Stimulated activated CD8-positive, alpha-beta memory T cell treated with anti-CD3 and anti-CD28 coated beads, Interleukin-7, amount 100 ng/mL, for 1 hour (primary cell): ENCODE data around the gene SPSB4.

Experiments
- DNase-seq, 2 donors: peaks; one replicate each; pipeline ENCODE4 v3.0.0-alpha.2; 2020; ENCODE audit warnings: low read depth in 2 of 2

Gene SPSB4

DNA sequence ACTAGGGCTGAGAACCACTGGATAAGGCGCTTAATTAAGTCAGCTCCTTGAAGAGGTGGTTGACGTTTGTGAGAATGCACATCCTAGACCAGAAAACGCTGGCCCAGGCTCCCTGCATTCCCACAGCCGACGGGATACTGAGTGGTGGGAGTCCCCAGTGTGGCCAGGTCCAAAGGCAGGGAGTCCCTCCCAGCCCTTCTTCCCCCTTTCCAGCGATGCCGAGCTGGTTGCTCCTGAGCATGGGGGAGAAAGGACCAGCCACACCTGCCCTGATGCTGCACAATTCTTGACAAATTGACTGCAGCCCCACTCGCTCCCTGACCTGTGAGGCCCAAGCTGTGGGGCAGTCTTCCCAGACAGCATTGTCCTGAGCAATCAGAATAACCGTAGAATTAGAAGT lies 101.0 kb downstream of the SPSB4 start:
- DNase-seq: no peak

DNA sequence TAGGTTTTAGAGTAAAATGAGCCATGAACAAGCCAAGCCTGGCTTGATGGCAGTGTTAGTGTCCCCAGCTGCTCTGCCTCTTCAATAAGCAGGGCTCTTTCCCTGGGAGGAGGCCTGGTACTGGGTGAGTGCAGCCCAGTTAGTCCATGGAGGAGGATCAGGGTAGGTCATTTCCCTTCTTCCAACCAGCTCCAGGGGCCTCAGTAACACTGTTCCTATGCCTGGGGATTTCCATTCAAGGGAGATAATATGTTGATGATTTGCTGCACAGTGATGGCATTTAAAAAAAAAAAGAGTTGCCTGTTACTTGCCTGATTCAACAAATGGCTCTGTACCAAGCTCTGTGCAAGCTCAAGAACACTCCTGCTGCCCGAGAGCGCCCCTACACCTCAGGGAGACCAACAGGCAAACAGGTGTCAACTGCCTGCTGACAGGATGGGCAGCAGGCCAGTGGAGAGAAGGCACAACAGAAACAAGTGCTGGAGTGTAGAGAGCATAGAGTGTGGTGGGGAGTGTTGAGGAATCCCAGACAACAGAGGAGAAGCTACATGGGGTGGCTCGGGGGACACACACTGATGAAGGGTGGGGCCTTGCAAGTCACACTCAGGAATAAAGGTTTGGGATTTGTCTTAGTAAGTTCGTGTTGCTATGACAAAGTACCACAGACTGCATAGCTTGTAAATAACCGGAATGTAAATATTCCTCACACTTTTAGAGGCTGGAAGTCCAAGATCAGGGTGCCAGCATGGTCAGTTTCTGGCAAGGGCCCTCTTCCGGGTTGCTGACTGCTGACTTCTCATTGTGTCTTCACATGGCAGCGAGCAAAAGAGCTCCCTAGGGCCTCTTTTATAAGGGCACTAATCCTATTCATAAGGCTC lies 101.9 kb downstream of the SPSB4 start:
- no peak for DNase-seq

DNA sequence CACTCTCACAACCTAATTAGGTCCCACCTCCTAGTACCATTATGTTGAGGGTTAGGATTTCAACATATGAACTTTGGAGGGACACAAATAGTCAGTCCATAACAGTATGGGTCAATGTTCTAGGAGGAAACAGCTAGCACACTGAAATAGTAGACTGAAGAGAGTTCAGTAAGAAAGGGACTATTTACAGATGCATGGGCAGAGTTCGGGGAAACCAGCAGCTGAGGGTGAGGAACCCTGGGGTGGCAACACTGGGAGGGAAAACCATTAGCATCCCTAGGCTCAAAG lies 102.5 kb downstream of the SPSB4 start:
- DNase-seq: no peak

DNA sequence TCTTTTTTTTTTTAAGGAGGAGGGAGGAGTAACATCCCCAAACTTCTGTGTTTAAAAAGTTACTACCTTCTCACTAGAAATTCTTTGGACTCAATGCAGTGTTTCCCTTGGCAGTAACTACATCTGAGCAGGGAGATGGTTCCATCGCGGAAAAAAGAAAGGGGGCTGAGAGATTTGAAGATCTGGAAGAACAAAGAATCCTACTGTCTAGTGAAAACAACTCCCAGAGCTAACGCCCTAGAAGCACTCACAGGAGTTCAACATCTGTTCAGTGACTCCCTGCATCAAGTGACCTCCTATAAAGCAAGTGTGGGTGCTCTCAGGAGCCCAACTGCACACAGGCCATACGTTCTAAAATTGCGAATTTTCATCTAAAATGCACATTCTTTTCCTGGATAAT lies 113.7 kb downstream of the SPSB4 start:
- no peak for DNase-seq

DNA sequence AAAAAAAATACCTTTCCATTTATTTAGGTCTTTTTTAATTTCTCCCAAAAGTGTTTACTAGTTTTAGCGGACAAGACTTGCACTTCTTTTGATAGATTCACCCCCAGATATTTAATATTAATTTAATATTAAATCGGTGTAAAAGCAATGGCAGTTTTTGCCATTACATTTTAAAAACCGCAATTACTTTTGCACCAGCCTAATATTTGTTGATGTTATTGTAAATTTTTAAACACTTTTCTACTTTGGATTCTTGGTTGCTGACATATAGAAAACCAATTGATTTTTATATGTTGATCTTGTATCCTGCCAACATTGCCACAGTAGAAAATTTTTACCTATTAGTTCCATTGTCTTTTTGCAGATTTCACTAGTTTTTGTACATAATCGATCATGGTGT lies 116.5 kb downstream of the SPSB4 start:
- no peak for DNase-seq

DNA sequence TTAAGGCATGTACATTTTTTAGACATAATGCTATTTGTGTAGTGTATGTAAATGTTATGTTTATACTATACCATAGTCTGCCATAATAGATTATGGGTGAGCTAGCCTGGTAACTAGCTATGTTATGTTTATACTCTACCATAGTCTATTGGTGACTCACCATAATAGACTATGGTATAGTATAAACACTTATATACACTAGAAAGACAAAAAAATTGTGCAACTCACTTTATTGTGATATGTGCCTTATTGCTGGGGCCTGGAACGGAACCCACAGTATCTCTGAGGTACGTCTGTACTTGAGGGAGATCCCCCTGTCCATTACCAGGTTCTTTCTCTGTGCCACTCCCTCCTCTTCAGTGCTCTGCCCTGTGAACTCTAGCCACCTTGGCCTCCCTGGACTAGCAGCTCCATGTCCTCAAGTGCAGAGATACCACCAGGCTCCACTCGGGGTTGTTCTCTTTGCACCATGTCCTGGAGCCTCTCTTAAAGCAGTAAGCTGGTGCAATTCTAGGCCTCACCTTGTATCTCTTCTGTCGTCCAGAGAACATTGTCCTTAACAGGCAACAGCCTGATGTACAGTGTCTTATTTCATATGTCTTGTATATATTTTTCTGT lies 119.6 kb downstream of the SPSB4 start:
- DNase-seq: no peak

DNA sequence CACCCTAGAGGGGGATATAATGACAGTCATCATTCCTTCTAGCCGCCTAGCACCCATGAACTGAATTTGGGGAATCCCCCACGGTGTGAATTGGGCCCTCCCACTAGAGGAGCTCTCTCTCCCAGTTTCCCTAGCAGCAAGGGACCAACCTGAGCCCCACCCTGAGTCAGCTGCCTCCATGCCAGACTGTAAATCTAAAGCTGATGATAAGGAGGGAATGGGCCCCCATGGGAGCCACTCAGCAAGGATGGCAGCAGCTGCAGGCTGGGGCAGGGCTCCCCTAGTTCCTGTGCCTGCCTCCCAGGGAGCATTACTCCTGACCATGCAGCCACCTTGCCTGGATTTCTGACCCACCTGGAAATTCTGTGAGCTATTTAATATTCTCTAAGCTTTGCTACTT lies 123.5 kb downstream of the SPSB4 start:
- no peak for DNase-seq

DNA sequence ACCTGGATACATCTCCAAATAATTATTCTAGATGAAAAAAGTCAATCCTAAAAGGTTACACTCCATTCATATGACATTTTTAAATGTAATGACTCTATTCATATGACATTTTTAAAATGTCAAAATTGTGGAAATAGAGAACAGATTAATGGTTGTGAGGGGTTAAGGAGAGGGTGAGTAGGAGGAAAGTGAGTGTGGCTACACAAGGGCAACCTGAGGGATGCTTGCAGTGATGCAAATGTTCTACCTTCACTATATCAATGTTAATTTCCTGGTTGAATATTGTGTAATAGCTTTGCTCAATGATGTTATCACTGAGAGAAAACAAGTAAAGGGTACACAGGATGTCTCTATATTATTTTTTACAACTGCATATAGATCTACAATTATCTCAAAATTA lies 125.6 kb downstream of the SPSB4 start:
- no peak for DNase-seq

DNA sequence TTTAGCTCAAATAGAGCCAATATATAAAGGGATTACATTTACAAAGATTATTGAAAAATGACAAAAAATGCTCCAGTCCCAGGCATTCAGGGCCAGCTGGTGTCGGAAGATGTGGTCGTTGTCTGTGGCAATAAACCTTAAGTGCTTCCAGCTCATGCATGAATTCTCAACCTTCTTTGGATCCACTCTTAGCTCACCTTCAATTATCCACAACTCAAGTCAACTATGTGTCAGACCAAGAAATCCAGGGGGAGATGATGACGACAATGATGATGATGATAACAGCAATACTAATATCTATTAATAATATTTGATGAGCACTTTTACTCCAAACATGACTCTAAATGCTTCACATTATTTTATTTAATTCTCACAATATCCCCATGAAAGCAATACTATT lies 126.9 kb downstream of the SPSB4 start:
- no peak for DNase-seq

DNA sequence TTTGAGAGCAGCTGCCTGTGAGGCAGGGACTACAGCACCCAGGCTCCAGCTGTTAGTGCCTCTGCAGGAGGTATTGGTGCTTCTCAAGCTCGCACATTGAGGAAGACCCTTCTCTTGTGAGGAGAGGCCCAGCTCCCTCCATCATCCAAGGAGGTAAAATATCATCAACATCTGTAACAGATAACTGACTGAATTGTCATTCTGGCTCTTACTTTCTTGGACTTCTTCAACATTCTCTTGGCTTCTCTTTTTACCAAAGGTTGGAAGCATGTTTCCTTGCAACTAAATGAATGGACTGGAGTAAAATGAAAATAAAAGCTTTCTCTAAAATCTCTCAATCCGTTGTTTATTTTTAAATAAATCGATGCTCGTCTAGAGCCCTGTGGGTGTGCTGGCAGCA lies 127.4 kb downstream of the SPSB4 start:
- DNase-seq: no peak

DNA sequence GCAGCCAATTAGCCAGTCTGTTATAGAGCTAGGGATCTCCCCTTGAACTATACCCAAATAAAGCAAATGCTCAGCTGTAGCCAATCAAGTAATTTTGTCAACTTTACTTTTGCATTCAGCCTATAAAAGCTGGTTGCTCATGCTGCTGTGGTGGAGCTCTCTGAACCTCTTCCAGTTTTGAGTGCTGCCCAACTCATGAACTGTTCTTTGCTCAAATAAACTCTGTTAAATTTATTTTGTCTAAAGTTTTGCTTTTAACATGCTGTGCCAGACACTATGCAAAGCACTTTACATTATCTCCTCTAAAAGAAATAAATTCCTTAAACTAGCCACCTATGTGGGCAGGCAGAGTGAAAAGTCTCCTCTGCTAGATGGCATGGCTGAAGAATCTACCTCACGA lies 128.8 kb downstream of the SPSB4 start:
- no peak for DNase-seq

DNA sequence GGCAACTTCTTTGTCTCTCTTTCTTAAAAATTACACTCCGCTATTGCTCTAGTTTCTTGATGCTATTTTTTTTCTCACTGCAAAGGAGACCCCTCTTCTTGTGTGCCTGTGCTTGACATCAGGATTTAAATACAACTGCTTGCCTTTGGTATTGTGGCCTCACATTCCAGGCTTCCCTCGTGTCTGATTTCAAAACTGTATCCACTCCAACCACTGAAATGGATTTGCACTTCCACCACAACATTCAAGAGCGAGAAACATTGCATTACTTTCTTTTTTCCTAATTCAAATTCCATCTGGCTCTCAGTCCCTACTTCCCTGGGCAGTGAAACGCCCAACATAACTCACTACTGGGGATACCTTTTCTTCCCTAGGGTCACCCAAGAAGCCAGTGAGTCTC lies 130.0 kb downstream of the SPSB4 start:
- DNase-seq: no peak

DNA sequence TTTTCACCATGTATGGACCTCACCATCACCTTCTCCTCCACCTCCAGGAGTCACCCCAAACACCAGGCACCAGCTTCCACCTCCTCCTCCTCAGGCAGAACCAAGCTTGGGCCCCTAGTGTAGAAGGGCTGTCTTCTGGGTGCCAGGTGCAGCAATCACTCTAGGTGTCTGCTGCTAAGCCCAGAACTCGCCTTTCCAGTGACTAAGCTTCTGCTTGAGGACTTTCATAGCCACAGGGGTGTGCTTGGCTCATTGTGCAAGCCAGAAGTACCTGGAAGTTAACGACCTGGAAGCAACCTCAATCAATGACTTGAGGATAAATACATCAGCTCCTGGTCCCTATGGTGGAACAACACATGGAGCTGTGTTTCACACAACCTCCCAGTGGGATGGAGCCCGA lies 130.7 kb downstream of the SPSB4 start:
- no peak for DNase-seq

DNA sequence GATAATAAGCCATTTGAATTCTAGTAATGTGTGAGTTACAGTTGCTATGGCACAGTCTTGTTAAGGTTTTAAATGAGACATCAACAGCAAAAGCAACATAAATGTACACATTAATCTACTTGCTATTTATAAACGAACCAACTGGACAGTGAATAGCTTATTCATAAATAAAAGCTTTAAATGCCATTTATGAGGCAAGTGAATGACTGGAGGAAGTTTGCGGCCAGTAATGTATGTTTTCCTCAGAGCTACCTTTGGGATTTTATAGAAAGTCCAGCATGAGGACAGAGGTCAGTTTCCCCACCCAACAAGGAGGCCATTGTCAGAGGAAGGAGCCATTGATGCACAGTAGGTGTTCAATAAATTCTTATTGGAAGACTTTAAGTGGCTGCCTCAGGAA lies 132.5 kb downstream of the SPSB4 start:
- DNase-seq: no peak

DNA sequence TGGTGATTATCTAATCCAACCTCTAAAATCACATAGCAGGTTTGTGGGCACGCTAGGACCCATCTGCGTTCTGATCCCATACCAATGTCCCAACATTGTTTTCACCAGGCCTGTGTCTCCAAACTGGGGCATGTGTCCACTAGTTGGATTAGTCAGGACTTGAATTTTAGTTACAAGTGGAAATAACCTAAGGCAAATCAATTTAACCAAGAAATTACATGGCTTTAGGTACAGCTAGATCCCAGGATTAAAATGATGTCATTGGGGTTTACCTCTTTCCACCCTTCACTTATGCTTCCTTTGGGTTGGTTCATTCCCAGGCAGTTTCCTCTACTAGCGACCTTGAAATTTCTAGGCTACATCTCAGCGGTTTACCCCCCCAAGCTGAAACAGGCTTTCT lies 133.3 kb downstream of the SPSB4 start:
- no peak for DNase-seq

DNA sequence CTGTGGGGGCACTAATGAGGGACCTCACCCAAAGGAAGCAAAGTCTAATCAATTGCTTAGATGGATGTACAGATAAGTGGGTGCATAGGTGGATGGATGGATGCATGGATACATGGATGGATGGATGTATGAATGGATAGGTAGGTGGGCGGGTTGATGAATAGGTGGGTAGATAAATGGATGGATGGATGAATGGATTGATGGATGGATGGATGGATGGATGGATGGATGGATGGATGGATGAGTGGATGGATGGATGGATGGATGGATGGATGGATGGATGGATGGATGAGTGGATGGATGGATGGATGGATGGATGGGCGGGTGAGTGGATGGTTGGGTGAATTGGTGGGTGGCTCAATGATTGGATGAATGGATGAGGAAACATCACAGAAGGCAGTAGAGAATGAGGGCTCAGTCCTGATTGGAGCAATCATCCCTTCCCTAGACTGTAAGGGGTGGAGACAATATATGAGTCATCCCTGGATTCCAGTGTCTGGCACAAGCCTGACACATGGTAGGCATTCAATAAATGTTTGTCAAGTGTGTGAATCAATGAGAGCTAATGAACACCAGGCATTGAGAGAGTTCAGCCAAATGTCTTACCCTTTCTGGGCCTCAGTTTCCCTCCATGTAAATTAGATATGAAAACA lies 140.1 kb downstream of the SPSB4 start:
- no peak for DNase-seq

DNA sequence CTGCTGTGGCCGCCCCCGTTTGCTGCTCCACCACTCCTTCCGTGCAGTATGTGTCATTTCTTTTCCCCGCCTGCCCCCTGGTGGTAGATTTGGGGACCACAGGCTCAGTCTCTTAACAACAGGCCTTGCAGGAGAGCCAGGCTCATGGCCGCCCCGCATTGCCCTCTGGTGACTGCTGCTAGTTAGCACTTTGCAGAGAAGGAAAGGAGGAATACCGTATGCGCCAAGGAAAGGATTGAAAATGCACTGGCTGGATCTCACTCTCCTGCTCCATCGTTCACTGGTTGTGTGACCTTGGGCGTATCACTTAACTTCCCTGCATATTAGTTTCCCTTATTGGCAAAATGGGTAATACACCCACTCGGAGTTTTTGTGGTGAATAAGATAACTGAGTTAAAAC lies 141.2 kb downstream of the SPSB4 start:
- DNase-seq: peak; percentile 92 to 99

DNA sequence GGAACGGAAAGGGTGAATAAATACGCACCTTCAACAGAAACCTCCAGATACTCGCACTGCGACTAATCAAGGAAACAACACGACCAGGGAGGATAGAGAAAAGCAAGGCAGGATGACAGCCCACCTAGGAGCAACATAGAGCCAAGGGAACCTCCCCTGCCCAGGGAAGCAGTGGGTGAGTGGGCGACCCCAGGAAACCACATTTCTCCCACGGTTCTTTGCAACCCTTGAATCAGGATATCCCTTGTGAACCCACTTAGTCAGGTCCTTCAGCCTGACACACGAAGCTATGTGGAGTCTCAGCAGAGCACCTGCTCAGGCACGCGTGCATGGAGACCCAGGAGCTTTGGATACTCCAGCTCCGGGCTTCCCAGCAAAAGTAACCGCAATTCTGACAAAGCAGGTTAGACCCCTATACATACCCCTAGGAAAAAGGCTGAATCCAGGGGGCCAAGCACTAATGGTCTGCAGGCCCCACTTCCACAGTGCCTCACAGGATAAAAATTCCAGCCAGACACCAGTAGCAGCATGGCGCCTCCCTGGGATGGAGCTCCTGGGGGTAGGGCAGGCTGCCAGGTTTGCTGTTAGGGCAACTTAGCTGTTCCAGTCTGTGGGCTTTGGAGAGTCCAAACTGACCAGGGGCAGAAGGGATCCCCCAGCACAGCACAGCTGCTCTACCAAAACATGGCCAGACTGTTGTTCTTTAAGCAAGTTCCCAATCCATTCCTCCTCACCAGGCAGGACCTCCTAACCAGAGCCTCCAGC lies 142.1 kb downstream of the SPSB4 start:
- no peak for DNase-seq
